GM20431 (cell line): ENCODE results near the gene MYO9A.

ENCODE experiments used
- in situ Hi-C: fragments of 300-500 bp; cut with MseI, MboI; formaldehyde crosslinking; loops from one replicate; pipeline ENCODE4 v1.15.0; 2020; ENCODE audit warnings: low sequenced_read_pairs; ENCODE audit not compliant: unreplicated experiment

The MYO9A gene, protein sequence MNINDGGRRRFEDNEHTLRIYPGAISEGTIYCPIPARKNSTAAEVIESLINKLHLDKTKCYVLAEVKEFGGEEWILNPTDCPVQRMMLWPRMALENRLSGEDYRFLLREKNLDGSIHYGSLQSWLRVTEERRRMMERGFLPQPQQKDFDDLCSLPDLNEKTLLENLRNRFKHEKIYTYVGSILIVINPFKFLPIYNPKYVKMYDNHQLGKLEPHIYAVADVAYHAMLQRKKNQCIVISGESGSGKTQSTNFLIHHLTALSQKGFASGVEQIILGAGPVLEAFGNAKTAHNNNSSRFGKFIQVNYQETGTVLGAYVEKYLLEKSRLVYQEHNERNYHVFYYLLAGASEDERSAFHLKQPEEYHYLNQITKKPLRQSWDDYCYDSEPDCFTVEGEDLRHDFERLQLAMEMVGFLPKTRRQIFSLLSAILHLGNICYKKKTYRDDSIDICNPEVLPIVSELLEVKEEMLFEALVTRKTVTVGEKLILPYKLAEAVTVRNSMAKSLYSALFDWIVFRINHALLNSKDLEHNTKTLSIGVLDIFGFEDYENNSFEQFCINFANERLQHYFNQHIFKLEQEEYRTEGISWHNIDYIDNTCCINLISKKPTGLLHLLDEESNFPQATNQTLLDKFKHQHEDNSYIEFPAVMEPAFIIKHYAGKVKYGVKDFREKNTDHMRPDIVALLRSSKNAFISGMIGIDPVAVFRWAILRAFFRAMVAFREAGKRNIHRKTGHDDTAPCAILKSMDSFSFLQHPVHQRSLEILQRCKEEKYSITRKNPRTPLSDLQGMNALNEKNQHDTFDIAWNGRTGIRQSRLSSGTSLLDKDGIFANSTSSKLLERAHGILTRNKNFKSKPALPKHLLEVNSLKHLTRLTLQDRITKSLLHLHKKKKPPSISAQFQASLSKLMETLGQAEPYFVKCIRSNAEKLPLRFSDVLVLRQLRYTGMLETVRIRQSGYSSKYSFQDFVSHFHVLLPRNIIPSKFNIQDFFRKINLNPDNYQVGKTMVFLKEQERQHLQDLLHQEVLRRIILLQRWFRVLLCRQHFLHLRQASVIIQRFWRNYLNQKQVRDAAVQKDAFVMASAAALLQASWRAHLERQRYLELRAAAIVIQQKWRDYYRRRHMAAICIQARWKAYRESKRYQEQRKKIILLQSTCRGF (N-terminal part only)

DNA sequence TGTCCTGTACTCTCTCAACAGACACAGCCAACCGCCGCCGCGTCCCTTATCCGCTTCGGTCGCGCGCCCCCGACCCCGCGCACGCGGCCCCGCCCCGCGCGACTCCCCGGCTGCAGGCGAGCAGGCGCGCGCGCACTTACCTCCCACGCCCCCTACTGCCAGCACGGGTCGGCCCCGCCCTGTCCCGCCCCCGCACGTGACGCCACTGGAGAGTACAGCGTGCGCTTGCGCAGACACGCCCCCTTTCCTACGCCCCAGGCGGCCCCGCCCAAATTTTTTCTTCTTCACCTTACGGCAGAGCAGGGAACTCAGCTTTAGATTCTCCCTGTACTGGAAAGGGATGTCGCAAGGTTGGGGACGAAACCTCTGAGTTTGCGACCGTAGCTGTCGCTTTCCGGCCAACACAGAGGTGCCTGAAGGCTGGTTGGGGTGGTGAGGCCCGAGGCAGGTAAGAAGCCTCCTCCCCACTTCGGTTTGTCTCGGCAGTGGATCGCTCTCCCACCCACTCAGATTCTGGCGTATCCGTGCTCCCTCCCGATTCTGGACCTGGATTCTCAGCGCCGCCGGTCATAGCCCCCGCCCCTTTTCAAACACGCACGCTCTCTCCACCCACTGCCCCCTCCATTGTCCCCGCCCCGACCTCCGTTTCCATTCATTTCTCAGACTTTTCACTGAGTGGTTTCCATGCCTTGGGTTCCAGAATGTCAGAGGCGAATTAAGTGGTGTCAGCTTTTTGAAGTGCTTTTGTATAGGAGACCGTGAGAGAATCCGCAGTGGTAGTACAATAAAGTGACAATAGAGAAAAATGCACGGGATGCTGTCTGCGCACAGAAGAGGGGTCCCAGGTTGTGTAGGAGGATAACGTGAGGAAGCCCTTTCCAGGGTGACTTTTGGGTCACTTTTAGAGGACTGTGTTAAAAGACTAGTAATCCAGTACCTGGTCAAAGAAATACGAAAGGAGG is at the start of gene MYO9A, which contains the start of gene SENP8:
Gene MYO9A (minus strand): TSS at position 134 of the 962 bp plus-strand sequence. CDS start 71,587 bp downstream, outside the sequence.
Gene SENP8 (plus strand): TSS at position 387 of the 962 bp plus-strand sequence. CDS start 21,221 bp downstream, outside the sequence.
- in situ Hi-C loops: no loop called here

DNA sequence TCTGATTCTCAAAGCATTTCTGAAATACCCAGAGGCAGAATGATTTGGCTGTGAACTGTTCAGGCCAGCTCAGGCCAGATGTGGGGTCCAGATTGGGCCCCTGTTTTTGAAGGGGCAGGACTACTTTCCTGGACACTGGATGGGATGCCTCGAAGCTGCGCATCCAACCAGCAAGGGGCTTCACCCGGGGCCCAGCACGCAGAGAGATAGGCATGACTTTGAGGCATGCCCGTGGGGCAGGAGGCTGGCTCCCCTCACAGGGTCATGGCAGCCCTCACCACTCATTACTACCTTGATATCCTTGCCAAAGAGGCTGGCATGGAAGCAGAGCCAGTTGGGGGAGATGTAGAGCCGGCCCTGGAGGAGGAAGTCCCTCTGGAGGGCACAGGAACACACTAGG is 49.5 kb upstream of the MYO9A start:
- in situ Hi-C loops: no loop called here

DNA sequence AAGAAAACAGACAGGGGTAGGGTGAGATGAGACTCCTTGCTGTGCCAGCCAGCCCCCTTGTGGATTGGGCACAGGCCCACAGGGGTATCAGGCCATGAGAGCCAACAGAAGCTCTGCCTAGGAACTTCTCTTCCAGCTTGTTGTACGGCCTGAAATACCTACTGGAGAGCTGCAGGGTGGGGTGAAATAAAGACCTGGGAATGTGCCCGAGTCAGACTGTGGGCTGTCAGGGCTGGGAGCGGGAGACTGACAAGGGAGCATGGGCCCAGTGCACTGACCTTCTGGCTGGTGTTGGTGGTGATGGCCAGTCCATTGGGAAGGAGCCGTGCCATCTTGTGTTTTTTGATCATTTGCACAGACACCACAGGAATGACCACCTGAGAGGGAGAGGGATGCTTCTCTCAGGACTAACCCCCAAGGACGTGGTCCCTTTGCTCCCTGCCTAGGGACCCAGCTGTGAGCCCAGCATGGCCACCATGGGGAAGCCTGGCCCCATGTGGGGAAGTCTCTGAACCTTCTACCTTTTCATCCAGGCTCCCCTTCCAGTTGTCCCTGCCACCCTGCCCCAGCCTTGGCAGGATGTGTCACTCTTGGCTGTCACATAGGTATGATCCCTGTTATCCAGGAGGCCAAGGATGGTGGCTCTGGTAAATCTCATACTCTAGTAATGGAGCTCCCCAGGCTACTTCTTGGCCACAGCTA is 48.9 kb upstream of the MYO9A start:
- in situ Hi-C loops: no loop called here

DNA sequence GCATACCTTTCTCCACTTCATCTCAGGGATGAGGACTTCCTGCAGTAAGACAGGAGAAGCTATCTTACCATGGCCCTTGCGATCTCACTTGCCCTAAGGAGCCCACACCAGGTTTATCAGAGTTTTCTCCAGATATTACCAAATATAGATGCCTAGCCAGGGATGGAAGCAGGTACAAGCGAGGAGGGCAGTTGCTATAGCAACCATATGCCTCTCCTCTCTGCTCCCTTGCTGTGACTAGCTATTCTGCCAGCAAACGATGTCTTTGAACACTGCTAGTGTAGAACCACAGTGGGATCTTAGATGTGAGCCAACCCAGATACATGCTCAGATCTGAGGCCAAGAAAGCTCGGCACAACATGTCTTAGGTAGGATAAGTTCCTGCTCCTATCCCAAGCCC is 45.8 kb upstream of the MYO9A start:
- in situ Hi-C loops: no loop called here

DNA sequence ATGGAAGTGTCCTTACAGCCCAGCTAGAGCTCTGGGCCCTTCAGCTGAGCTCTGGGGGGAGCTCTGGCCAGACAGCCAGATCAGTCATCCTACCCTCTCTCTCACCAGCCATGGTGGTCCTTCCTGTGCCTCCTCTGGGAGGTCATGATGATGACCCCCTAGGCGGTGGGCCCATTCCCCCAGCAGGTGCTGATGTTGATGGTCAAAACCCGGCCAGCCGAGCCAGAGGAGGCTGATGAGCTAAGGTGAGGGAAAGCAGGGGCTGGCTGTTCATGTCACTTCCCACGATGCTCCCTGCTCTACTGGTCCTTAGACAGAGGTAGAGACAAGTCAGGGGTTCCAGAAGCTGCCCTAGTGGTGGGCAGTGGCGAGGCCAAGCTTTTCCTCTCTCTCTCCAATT is 44.6 kb upstream of the MYO9A start:
- in situ Hi-C loops: no loop called here

DNA sequence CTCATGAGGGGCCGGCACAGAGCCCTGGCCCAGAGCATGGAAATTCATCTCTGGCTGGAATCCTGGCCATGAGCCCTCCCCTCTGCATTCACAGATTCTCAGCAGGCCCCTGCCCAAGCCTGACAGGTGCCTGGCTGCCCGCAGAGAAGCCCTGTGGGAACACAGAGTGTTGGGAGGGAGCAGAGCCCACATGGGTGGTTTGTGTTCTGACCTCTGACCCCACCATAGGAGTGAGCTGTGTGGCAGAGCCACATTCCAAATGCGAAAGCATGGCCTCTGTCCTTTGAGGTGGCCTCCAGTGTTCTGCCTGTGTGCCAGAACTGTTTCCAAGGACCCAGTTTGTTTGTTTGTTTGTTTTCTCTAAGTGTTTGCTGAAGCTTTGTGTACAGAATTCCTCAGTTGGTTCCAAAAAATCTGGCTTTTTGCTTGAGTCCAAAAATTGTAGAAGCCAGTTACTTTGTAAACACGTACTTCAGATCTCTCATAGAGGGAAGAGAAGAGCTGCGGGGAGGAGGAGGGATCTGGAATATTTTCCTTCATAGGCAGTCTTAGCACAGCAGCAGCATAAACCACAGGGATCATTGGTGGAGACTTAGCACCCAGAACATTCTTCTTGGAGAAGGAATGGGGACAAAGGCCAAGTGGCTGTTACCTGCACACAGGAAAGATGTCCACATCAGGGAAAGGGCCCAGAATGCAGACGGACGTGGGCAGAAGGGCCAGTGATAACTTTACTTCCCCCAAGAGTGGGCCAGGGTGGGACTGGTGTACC is 43.6 kb upstream of the MYO9A start:
- in situ Hi-C loops: no loop called here

DNA sequence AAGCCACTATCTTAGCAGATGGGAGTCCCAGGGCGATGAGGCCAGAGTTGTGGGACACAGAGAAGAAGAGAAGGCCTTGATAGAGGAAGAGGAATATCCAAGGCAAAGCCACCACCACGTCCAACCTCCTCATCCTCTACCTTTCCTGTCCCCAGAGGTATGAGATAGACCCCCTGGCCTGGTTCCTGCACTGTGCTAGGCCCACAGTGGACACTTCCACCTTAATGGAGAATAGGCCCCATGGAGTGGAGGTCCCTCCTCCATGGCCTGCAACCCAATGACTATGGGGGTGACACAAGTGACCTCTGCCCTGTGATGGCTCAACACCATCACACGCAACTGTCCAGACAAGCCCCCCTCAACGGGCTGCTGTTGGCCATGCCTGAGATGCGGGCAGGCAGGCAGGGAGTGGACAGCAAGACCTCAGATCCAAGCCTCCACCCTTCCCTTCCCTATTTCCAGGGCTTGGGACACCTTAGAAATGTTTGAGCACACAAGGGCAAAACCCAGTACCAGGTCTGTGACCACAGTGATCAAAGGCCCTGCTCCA is 42.8 kb upstream of the MYO9A start:
- in situ Hi-C loops: no loop called here

DNA sequence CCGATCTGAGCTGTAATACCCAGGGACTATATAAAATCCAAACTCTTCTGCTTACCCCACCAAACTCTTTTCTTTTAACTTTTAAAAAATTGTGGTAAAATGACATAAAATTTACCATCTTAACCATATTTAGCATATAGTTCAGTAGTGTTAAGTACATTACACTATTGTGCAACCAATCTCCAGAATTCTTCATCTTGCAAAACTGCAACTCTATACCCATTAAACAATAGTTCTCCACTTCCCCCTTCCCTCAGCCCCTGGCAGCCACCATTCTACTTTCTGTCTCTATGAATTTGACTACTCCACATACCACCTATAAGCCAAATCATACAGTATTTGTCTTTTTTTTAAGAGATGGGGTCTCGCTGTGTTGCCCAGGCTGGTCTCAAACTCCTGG is 39.0 kb upstream of the MYO9A start:
- in situ Hi-C loops: loop anchor here (10.0 kb wide), 2 partner anchors 372 to 412 kb away; no protein-coding TSS in a partner anchor

DNA sequence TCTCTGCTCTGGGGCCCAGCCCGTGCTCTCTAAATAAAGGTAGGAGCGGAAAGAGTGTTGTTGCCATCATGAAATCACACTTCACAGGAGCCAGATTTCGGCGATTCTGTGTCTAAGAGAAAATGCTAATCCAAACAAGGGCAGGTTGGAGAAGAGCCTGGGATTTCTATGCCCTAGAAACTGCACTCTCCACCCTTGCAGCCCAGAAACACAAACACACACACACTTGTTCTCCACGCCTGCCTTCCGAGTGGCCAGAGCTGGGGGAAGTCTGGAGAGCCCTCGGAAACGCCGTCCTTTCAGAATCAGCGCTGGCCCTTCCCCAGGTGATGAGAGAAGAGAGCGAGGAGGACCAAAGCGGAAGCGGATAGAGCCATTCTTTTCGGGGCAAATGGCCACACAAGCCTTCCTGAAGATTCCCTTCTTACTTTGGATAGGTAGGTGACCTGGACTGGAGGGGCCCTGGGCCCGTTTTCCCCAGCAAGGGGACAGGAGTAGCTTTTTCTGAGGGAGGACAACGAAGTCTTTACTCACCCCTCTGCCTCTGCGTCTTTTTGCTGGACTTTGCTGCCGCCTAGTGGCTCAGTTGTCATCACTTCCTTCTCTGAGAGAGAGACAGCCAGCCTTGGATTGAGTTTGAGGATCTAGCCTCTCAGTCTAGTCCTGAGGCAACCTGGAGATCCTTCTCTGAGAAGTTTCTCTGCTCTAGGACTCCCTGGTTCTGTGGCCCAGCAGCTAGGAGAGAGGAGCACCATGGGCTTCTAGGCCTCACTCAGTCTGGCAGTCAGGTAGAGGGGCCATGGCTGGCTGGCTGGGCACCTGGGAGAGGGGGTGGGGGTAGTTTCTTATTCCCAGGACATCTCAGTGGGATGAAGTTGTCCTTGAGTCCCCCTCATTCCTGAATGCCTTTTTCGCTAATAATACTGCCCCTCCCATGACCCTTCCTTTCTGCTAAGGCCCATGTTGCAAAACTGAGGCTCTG is 38.0 kb upstream of the MYO9A start:
- in situ Hi-C loops: loop anchor here (10.0 kb wide), 2 partner anchors 371 to 411 kb away; no protein-coding TSS in a partner anchor

DNA sequence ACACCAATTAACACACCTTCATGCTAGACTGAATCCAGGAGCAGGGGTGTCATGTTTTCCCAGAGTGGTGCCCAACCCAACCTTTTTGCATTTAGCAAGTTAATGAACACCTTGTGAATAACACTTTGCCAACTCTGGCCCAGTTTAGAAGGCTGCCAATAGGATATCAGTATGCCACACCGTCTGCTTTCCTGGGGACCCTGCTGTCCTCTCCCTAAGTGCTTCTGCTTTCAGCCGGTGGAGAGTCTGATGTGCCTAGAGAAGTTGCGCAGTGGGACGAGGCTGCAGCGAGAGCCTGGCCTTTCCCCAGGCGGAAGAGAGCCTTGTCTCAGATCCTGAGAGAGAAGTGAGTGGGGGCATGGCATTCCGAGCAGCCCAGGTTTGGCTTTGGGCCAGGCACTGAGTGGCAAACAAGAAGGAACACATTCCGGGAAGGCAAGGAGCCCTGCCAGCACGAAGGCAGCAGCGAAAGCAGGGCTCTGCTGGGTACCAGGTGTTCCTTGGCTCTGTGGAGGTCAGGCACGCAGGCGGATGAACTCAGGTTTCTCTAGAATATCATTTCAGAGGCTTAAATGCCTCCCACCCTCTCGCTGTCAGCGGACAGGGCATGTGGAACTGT is 37.2 kb upstream of the MYO9A start:
- in situ Hi-C loops: loop anchor here (10.0 kb wide), 2 partner anchors 370 to 410 kb away; no protein-coding TSS in a partner anchor

DNA sequence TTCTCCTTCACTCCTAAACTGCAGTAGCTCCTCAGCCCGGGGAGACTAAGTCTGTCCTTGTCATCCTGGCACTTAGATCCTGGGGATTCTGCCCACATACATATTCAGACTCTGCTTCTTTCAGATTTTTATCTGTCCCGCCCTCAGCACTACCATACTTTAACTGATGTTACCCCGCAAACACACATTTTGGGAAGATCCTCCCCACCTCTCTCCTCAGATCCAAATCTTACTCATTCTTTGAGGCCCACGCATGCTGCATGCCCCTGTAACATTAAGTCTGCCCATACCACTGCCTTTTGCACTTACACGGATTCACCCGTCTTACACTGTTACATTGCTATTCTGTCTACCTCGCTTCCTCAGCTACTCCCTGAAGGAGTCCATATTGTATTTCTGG is 36.4 kb upstream of the MYO9A start:
- in situ Hi-C loops: loop anchor here (10.0 kb wide), 2 partner anchors 370 to 410 kb away; no protein-coding TSS in a partner anchor

DNA sequence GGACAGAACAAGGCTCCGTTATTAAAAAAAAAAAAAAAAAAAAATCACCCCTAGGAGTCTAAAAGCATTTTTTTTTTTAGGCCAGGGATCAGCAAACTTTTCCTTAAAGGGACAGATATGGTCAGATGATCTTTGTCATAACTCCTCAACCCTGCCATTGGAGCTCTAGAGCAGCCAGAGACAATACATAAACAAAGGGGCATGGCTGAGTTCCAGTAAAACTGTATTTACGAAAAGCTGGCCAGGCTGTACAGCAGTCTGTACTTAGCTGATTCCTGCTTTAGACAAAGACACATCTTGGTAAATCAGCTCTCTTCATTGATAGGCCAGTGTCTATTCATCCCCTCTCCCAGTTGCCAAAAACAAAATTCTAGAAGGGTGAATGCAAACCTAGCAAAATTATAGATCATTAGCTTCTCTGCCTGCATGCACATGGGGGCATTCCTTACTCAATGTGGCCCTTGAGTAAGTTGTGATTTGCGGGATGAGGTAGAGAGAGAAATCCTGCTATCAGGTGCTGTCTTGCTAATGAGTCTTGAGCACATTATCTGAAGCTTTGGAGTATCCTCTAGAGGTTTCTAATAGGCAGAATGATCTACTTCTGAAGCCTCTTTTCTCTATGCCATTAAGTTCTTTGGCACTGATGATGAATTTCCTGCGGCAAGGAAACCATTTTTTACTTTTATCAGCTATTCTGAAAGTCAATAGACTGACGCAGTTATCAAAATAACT is 35.5 kb upstream of the MYO9A start:
- in situ Hi-C loops: loop anchor here (10.0 kb wide), 2 partner anchors 369 to 409 kb away; no protein-coding TSS in a partner anchor

DNA sequence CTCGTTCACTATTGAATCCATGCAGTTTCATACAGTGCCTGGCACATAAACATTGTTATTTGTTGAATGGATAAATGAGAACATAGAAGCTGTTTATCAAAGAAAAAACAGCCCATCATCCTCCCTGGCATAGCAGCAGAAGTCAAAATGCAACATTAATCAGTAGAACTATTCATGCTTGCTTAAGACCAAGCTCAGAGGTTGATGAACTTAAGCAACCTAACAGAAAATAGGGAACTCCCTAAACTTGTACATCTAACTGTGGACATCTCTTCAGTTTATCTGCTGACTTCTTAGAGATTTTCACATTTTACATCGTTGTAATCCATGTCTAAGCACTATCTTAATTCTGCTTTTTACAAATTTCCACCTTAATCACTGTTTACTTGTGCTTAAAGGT is 29.5 kb upstream of the MYO9A start:
- in situ Hi-C loops: no loop called here

DNA sequence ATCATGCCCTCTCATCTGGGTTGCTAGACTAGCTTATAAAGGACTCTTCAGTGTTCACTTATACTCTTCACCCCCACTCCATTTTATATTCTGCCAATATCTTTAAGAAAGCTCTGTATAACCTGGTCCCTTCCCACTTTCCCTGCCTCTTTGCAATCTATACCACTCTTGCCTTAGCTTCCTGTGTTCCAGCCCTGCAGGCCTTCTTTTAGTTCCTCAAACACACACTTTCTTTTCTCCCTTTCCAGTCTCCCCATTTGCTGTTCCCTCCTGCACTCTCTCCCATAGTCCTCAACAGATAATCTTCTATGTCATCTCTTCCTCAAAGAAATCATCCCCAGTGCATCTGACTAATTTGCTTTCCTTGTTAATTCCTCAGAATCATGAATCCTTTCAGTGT is 29.0 kb upstream of the MYO9A start:
- in situ Hi-C loops: no loop called here

DNA sequence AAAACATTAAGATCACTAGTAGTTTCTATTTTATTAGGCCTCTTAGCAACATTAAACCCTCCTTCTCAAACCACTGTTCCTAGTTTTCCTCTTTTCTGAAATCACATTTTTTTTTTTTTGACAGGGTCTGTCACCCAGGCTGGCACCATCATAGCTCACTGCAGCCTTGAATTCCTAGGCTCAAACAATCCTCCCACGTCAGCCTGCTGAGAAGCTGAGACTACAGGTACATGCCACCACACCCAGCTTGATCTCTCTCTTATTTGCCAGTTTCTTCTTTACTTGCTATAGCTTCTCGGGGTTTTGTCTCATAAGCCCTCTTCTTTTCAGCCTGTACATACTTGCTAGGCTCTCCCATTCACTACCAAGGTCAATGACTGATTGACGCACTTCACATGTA is 28.3 kb upstream of the MYO9A start:
- in situ Hi-C loops: no loop called here
